HG02852 (cell line): Measurements from ENCODE around the gene PVALB.

Experiments used
- ATAC-seq: cut with Tn5 transposase; IDR thresholded peaks from one replicate; pipeline ENCODE4 v1.9.1; 2021; ENCODE audit warnings: mild to moderate bottlenecking, moderate library complexity; ENCODE audit not compliant: unreplicated experiment

Gene PVALB

DNA sequence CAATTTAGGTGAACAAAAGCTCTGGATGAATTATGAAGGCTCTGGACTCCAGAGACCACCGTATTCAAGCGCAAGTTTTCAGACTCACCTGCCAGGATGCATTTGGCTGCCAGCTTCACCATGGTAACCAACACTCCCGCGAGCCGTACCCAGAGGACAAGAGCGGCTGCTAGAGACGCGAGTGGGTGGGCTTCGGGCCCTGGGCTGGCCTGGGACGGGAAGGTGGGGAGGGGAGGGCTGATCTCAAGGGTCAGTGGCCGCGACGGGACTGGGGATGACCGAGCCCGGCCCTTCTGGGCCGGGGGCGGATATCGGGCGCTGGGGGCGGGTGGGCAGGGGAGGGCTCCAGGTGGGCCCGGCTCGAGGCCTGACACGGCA, 41.3 kb downstream of the PVALB start:
- ATAC-seq, result peak; percentile 1

DNA sequence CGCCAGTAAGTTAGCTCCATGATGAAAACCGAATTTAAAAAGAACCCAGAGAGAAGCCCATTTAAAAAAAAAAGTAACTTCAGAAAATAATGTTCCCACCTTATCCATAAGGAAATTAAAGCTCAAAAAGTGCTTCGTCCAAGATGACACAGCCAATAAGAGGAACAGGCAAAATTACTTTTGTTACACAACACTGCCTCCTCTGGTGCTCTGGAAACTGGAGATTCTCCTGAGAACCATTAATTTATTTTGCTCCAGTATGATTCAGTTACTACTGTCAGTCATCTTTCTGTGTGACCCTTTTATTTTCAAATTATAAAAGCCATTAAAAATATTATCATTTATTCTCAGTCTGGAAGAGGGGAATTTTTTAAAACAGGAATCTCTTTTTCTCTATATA, 42.9 kb downstream of the PVALB start:
- no peak for ATAC-seq

DNA sequence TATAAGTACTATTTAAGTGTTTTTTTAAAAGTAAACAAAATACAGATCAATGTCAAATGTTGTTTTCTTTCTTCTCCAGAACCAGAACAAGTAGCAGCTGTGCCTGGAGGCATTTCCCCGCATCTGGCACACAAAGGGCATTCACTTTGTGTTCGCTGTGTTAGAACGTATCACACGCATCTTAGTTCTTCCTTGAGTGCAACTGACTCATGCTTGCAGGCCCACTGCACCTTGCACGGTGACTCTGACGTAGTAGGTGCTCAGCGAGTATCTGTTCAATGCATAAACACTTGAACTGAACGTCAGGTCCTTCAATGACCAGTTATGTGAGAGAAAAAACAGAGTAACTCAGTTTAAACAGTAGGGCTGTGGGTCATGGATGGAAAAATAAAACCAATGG, 44.4 kb downstream of the PVALB start:
- ATAC-seq, result no peak

DNA sequence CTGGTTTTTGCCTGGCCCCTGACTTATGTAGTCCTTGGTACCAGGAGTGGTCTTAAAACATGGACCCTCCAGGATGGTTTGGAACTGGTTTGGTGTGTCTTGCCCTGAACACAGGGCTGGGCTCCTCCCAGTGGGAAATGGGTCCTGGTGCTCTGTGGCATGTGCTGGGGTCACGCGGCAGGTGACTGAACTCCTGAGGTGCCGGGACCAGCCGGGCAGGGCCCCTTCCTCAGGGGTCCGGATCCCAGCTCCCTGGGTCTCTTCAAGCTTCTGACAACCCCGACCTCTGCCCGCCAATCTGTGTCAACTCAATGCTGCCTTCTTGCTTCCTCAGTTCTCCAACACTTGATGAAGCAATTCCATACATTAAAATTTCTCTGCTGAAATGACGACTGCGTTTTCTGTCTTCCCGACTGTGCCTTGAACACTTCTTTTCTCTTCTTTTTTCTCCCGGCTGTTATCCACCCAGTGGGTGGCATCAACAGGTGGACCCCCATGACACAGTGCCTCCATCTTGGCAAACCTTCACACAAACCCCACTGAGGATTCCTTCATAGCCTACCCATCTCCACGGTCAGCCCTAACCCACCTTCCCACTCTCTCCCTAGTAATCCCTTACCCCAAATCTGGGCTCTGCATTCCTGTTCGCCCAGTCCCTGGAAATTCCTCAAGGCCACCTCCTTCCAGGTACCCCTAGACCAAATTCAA, 45.3 kb downstream of the PVALB start:
- ATAC-seq, result no peak

DNA sequence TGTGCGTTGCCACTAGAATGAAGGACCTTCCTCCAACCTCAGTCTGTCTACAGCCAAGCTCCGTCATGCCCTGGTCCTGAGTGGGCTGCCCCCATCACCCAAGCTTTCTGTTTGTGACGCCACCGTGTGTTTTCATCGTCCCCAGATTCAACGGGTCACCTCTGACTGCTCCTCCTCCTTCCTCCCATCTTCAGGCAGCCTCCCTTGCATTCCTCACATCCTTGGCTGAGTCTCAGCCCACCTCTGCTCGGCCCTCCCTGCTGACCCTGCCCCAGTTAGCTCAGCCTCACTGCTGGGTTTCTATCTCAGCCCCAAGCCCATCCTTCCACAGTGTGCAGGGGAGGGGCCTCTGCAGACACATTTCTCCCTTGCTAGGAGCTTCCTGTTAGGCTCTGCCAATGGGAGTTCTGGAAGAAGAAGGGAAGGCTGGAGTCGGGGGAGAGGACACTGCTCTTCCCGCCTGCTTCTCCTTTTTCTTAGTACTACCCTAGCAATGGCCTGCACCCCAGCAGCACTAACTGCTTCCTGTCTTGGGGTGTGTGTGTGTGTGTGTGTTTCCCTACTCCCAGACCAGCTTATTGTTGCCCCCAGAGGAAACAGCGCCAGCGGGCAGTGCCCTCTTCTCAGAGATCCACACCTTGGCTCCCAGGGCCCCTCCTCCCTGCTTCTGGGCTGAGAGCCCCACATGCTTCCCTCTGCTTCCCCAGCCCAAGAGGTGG, 46.2 kb downstream of the PVALB start:
- ATAC-seq, result no peak

DNA sequence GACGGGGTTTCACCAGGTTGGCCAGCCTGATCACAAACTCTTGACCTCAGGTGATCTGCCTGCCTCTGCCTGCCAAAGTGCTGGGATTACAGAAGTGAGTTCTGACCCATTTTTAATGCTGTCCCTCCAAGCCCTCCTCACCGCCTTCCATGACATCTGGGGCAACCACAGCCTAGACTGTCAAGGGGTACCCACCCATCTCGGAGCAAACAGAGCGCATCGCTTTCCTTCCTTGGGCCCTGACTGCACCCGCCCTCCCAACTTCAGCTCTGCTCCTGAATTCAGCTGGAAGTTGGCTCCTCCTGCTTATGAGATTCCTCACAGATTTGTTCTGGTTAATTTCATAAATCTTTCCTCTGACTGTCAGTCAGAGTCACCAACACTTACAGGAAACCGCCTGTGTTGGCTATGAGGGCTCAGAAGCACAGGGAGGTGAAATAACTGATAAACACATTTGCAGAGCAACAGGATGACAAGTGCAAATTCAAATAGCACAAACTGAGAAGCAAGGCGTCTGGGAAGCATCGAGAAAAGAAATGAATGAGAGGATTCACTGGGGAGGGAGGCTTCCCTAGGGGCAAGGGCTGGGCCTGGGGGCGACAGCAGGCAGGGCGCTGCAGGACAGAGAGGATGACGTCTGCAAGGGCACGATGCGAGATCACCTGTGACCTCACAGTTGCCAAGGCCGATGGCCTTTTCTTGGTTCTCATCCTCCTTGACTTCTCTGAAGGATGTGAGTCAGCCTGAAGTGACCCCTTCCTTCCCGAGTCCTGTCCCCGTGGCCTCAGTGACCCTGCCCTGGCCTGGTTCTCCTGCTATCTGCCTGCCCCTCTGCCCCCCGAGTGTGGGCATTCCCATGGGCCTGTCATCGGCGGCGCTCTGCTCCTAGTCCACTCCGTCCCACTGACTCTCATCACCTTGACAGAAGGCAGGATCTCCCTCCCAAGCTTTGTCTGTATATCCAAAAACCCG, 47.0 kb downstream of the PVALB start:
- ATAC-seq, result no peak

DNA sequence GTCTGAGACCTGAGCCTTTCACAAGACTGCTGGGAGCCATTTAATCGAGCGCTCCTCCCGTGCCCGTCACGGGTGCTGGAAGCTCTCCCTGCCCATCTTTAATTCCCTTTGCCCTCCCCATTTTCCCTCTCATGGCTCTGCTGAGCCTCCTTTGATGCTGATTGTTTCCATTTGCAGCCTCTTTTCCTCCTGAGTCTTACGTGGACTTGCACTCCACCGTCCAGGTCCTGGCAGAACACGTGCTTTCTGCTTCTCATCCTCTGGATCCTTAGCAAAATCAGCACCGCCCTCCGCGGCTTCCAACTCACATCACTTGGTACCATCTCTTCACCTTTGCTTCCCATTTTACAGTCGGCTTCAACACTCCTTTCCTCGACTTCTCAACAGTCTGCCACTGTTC, 48.2 kb downstream of the PVALB start:
- ATAC-seq, result no peak

DNA sequence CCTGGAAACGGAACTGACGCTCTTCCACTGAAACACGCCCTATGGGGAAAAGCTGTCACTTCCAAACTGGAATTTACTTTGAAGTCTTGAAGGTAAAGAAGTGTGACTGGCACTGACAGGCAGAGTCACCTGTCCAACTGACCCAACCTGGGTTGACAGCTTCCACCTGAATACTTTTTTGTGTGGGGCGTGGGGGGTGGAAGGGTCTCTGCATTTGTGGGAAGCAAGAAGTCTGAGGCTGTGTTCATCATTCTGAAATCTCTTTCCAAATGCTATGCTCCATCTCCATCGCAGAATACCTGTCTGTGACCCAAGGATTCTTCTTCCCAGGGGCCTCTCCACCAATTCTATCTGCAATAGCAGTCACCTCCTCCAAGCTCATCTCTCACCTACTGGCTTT, 48.7 kb downstream of the PVALB start:
- ATAC-seq, result no peak

DNA sequence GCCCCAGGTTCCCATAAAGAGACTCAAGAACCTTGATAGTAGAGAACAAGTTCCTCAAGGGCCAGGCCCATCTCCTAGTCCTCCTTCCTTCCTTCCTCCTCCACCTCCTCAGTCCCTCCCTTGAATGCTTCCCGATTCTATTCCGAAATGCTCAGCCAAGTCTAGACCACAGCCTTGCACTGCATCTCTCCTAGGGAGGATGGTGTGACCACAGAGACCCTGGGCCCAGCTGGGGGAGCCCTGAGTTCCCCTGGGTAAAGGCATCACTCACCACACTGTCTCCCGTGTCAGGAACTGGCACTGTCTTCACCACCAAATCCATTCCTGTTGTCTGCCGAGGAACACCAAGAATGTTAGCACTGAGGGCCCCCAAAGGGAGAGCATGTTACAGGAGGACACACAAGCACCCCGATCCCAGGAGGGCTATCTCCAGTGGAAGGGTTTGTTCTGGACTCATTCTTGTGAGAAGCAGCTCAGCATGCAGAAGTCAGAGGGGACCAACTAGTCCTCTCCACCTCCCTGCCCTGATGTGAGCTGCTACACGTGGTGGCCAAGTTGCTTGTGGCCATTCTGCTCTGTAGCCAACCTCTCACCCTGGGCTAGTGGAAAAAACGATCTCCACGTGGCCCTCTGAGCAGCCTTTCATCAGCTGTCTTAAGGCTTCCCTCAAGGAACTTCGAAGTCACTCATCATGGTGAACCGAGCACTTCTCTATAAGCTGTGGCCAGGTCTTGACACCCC, 49.6 kb downstream of the PVALB start:
- ATAC-seq, result no peak

DNA sequence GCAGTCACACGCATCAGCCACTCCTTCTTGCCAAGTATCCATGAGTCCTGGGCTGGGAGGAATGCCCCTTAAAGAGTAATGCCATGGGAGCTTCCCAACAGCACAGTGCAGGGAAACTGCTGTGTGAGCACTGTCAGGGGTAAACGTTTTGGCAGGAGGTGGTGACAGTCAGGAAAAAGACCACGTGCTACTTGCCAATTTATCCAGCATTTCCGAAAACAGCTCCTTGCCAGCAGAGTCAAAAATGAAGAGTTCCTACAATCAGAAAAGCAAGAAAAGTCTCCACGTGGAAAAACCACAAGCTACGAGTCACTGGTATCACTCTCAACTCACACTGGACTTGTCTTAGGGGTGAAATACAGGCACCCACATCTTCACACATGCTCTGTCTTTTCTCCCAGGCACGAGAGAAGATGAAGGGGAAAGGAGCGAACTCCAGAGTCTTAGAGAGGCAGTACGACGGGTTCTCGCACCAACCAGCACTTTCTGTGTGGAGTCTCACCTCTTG, 50.8 kb downstream of the PVALB start:
- no peak for ATAC-seq

DNA sequence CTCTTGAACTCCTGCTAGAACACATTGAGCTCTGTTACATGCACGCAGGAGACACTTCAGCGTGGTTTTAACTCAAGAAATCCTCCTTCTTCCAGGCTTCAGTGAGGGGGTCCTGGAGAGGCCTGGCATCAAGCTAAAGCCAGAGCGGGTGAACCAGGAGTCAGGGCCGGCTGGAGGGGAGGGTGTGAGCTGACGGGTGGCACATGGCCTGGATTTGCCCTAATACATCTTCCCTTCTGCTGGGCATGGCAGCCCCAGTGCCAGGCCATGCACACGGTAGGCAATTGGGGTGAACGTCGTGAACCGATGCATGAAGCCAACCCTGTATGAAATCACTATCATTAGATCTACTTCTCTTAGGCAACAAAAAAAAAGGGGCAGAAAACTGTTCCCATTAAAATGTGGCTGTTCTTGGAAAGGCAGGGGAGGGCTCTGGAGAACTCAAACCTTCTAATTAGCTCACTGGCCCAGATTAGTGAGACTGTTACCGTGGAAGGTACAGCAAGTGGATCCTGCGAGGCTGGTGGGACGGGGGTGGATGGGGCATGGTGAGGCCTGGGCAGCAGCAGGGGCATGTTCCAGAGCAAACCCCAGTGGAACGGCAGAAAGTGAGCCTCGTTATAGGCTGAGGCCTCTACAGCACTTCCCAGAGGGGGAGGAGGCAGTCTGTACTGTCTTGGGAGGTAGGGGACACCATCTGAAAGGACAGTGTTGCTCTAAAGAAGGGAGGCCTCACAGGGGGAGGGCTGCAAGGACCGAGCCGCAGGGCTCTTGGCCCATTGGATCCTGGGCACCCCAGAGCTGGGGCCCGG, 51.5 kb downstream of the PVALB start:
- no peak for ATAC-seq

DNA sequence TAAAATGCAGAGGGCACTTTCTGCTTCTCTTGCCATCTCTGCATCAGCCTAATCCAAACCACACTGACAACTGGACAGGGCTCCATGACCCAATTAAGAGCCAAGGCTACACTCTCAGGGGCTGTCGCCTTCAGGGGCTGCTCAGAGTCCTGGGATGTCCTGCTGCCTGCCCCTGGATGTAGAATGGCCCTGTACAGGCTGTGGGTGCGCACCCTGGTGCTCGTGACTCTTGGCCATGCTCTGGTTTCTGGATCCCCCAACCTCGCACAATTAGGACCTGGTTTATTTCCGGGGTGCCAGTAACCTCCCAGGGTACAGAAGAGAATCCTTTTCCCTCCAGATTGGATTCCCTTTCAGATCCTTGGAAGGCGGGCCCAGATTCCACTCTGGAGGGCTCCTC, 52.2 kb downstream of the PVALB start:
- no peak for ATAC-seq

DNA sequence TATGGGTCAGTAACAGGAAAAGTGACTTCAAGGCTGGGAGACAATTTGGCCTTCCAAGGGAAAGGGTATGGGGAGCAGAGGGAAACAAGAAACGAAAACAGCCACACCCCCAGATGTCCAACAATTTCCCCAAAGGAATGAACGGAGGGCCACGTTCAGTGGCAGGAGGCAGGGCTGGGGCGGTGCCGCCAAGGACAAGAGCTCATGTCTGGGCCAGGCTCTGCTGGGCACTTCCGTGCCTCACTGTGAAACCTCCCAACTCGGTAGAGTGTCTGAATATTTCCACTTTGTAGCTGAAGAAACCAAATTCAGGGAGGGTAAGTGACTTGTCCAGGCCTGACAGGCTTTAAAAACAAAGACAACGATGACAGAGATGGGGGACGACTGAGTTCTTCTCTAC, 52.8 kb downstream of the PVALB start:
- ATAC-seq, result no peak

DNA sequence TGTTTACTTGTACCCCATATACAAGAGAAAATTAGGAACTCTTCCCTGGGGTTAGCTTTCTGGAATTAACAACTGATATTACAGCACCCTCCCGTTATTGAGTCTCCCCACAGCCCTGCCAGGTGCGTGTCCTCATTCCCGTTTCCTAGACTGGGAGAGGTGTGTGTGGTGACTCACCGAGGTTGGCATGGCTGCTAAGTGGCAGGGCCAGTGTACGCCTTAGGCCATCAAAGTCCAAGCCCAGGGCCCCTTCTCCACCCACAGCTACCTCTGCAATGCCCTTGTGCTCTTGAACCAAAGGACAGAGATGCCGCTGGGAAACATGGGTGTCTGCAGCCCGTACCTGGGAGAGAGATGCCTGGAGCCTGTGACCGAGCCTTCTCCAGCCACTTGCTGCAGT, 53.3 kb downstream of the PVALB start:
- no peak for ATAC-seq

DNA sequence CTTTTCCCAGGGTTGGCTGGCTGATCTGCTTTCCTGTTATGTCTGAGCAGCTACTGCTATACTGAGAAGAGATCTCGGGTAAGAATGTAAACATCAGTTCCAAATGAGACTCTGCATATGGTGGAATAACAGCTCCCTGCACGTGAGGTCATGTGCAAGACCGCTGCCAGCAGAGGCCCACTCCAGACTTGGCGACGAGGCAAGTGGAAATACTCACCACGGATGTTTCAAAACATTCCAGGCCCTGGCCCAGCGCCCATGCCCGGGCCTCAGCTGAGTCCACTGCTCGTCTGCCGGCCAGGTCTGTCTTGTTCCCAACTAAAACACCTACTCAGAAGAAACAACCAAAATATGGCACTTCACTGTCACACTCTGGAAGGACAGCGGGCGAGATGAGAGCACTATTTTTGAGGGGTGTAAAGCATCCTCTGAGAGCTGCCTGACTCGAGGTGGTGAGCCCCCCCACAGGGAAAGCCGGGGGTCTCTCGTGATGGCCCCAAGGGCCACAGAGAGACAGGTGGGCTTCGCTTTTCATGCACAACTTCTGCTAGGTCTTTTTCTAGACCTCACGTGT, 54.1 kb downstream of the PVALB start:
- ATAC-seq, result no peak

DNA sequence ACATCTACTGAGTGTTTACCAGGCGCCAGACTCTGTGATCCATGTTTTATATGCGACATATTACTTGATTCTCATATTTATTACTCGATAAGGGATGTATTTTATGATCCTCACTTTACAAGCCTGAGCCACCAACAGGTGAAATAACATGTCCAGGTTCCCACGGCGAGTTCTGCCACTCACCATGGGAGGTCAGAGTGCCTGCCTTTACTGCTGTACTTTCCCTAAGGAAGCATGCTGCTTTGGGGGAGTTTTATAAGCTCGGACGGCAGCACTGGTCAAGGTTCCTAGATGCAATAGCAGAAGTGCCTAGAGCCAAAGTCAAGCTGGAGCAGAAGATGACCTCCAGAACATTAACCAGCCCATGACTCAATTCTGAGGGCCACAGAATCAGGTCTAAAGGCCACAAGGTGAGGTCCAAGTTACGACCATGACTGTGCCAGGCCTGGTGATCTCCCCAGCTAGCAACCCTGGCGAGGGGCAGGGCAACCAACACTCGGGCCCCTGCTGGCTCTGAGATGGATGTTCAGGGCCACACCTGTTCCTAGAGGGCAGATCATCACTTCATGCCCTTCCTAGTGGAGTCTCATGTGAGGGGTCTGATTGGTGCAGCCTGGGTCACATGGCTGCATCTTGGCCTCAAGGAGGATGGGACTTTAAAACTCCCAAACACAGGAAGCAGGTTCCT, 55.1 kb downstream of the PVALB start:
- no peak for ATAC-seq

DNA sequence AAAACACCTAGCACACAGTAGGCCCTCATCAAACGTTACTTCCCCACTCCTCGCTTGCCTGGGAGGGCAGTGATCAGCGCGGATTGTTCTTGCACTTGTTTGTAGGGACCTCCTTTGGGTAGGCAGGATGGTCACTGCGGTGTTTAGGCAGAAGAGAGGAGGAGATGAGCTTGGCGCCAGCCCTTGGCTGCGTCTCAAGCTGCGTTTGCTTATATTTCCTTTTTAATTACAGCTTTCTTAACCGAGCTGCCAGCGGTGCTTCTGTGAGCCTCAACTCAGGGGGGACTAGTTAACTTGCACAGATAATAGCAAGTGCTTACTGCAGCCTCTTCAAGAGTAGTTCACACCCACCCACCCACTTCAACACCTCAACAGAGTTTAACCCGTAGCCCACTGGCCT, 56.0 kb downstream of the PVALB start:
- ATAC-seq, result no peak

DNA sequence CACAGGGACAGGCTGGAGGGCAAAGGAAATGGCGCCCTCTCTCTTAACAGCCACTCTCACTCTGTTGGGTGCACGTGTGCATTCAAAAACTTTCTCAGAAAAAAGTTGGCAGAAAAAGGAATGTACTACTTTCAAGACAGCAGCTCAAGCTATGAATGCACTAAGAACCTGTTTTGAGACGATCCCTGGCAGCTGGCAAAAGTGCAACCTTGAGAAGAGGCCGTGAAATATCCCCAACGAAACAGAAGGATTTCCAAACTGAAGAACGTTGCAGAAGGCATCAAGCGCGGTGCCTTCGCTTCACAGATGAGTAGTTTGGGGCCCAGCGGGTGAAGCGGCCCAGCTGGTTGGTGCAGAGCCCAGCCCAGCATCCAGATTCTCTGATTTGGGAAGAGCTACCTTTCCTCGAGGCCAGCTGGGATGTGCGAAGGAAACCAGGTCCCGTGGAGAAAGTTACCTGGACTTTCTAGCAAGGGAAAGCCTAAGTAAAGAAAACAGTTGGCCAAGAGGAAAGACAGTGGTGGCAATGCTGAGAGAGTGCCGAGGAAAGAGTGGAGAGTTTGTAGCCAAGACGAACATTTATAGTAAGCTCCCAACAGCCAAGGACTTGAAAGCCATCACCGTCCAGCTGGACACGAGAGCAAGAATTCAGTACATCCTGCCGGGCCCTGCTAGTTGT, 57.2 kb downstream of the PVALB start:
- no peak for ATAC-seq
